ENCODE measurements around the gene FOXO3. TPM values are rescaled to one million over a fixed set of nuclear protein-coding genes. Genes with fewer than 3 reads are reported as not detected.

The FOXO3 gene
- total and polyA plus RNA-seq, 3 experiments from 2014 or later, result 14.1 to 31.1 (median 15.0) TPM

GRCh38 chr6:108690326-108691049, 129.8 kb downstream of the FOXO3 start:
- DNase-seq, result no peak
- H3K27ac ChIP-seq (ENCODE audit: low read depth, low read length), result no peak overlapping the region
- Mint-ChIP-seq H3K4me1 (peaks cover 6 to 12% (median 8%) of the 10 kb centered on the region in 3 donors), H3K27me3 (peaks cover 0 to 1% of the 10 kb centered on the region in 2 donors), H3K4me3 (no peak overlapping the region), H3K9me3 (no peaks in the 10 kb centered on the region), H3K36me3 (peaks cover 6 to 27% (median 11%) of the 10 kb centered on the region in 3 donors), H3K27ac (peak overlapping the region in 4 of 8 donors; percentile 19 to 73 (median 38))
- ChIA-PET POLR2A (no interaction called here), CTCF (interaction anchor here (1.2 kb wide), 1 partner anchor 19 kb away, joined by 3 read pairs; no protein-coding TSS in a partner anchor)
- no peaks in the 10 kb centered on the region for H3K27me3 ChIP-seq (ENCODE audit: insufficient read depth, low read length, poor library complexity, severe bottlenecking)
- H3K4me1 ChIP-seq (ENCODE audit: insufficient read depth, low read length), result no peaks in the 10 kb centered on the region
- H3K4me3 ChIP-seq (ENCODE audit: low read length), result no peak overlapping the region
- no peaks in the 10 kb centered on the region for H3K9me3 ChIP-seq (ENCODE audit: low read length)
- H3K36me3 ChIP-seq (ENCODE audit: insufficient read depth, low read length), result peaks cover 5% of the 10 kb centered on the region

DNA sequence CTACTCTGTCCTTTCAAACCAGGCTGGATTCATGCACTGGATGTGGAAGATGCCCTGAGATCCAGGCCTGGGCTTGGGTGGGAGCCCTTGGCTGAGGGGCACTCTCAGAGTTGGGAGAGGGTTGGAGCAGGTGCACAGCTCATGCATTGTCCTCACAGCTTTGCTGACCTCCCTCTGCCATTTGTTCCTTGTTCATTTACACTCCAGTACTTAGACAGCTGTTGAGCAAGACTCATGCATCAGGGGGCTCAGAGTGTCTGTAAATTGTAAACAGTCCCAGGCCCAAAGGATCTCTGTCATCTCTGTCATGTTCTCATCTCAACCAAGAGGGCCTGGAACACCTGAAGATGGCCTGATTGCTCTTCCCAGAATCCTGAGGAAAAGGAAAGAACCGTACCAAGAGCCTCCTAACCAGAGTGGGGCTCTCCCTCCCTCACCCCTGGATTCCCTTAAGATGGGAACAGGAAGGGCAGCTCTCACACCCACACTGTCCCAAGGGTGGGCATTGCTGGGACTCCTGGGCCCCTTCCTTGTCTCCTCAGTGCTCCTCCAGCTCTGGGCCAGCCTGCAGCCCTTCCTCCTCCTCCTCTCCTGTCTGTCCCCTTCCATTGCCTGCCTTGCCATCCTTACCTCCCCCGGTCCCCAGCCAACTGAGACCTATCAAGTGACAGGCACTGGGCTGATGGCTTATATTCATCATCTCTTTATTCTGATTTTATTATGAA, 132.9 kb downstream of the FOXO3 start:
- H3K4me3 ChIP-seq (ENCODE audit: low read length), result no peak overlapping the region
- CTCF ChIA-PET, result no interaction called here

DNA sequence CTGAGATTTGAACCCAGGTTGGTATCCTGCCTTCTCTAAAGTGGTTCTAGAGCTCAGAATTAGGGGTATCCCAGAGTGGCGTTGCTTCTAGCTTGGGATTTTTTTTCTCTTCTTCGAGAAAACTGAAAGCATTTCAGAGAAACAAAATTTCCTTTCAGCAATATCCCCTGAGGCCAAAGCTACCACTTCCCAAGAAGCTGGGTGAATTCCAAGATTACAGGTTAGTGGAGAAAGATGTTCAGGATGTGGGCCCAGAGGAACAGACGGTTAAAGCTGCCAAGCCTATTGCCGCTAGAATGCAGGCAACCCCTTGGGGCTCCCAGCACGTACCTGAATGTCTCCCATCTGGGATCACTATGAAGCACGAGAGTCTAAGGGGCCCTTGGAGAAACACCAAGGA, 134.1 kb downstream of the FOXO3 start:
- Histone ChIP-seq H3K27me3 (ENCODE audit: insufficient read depth, low read length, poor library complexity, severe bottlenecking) (no peaks in the 10 kb centered on the region), H3K27ac (ENCODE audit: low read depth, low read length) (no peak overlapping the region), H3K4me3 (ENCODE audit: low read length) (no peak overlapping the region), H3K9me3 (ENCODE audit: low read length) (no peaks in the 10 kb centered on the region), H3K4me1 (ENCODE audit: insufficient read depth, low read length) (no peaks in the 10 kb centered on the region), H3K36me3 (ENCODE audit: insufficient read depth, low read length) (no peaks in the 10 kb centered on the region)
- H3K4me1 Mint-ChIP-seq, result peaks cover 0 to 5% (median 0%) of the 10 kb centered on the region in 3 donors
- H3K4me3 Mint-ChIP-seq, result no peak overlapping the region
- DNase-seq, result no peak
- H3K36me3 Mint-ChIP-seq, result peaks cover 2 to 9% (median 4%) of the 10 kb centered on the region in 3 donors
- no peak overlapping the region for H3K27ac Mint-ChIP-seq
- CTCF ChIA-PET, result no interaction called here
- H3K9me3 Mint-ChIP-seq, result no peaks in the 10 kb centered on the region
- POLR2A ChIA-PET, result no interaction called here
- peaks cover 0 to 3% of the 10 kb centered on the region in 2 donors for H3K27me3 Mint-ChIP-seq

More for the DNA sequence above, 132.9 kb downstream of the FOXO3 start:
- Mint-ChIP-seq H3K4me3 (no peak overlapping the region), H3K9me3 (no peaks in the 10 kb centered on the region), H3K36me3 (peaks cover 2 to 9% (median 7%) of the 10 kb centered on the region in 3 donors), H3K27ac (no peak overlapping the region), H3K4me1 (peaks cover 0 to 5% (median 0%) of the 10 kb centered on the region in 3 donors), H3K27me3 (peaks cover 0 to 3% of the 10 kb centered on the region in 2 donors)
- POLR2A ChIA-PET, result no interaction called here
- Histone ChIP-seq H3K27ac (ENCODE audit: low read depth, low read length) (no peak overlapping the region), H3K27me3 (ENCODE audit: insufficient read depth, low read length, poor library complexity, severe bottlenecking) (no peaks in the 10 kb centered on the region), H3K9me3 (ENCODE audit: low read length) (no peaks in the 10 kb centered on the region), H3K4me1 (ENCODE audit: insufficient read depth, low read length) (no peaks in the 10 kb centered on the region), H3K36me3 (ENCODE audit: insufficient read depth, low read length) (no peaks in the 10 kb centered on the region)
- no peak for DNase-seq

DNA sequence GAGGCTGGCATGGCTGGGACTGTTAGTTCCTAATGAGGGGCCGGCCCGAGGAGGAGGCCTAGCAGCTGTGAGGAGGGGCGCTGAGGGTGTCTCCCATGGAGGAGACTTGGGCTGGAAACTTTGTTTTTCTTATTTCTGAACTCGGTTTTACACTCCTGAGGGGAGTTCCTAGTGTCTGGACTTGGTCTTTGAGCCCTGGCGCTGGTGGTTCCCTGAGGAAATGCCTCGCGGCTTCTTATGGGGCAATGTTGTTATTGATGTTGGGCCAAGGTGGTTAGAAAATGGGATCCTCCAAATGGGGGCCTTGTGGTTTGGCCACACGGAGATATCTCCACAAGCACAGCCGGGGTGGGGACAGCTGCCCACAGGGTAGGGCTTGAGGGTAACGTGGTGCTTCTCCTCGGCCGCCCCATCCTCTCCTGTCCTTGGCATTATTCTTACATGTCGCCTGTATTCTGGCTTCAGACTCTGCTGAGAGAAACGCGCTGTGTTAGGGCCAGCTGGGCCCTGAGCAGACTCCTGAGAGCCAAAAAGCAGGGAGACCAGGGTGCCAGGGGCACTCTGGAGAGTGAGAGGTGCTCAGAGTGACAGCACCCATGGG, 136.9 kb downstream of the FOXO3 start:
- peaks cover 6% of the 10 kb centered on the region for H3K9me3 ChIP-seq (ENCODE audit: low read length)
- ChIA-PET POLR2A (no interaction called here), CTCF (no interaction called here)
- no peak for DNase-seq
- Mint-ChIP-seq H3K27me3 (peaks cover 0 to 3% of the 10 kb centered on the region in 2 donors), H3K9me3 (peaks cover 12 to 24% (median 14%) of the 10 kb centered on the region in 5 donors), H3K27ac (no peak overlapping the region), H3K4me3 (no peak overlapping the region), H3K36me3 (peaks cover 3 to 33% (median 10%) of the 10 kb centered on the region in 3 donors), H3K4me1 (no peaks in the 10 kb centered on the region)
- no peaks in the 10 kb centered on the region for H3K27me3 ChIP-seq (ENCODE audit: insufficient read depth, low read length, poor library complexity, severe bottlenecking)
- H3K4me1 ChIP-seq (ENCODE audit: insufficient read depth, low read length), result no peaks in the 10 kb centered on the region
- H3K36me3 ChIP-seq (ENCODE audit: insufficient read depth, low read length), result no peaks in the 10 kb centered on the region
- H3K4me3 ChIP-seq (ENCODE audit: low read length), result no peak overlapping the region
- H3K27ac ChIP-seq (ENCODE audit: low read depth, low read length), result no peak overlapping the region

DNA sequence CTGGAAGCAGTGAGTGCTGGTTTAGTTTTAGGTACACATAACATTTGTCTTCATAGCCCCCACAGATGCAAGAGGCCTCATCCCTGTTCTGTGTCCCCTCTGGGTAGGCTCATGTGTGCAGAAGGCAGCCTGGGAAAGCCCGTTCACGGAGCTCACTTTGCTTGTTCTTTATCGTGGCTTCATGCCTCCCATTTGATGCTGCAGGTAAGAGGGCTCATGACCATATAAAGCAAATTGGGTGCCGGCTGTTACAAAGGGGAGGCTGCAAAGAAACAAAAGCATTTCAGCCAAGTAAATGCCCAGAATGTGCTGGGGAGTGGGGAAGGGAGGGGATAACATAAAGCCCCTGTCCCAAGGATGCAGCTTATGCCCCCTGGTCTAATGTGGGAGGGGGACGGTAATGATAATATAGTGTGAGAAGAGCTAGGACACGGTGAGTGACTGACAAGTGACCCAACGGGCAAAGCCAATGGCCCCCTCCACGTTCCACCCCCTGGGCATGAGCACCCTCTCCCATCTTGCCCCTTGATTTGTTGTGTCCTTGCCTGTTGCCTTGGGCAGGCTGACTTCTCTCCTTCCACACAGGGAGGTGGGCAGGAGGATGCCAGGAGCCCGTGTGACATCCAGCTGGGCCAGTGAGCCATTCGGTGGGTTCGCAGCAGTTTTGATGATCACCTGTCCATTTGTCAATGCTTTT, 138.0 kb downstream of the FOXO3 start:
- DNase-seq, result no peak
- Mint-ChIP-seq H3K27ac (no peak overlapping the region), H3K36me3 (peaks cover 3 to 43% (median 13%) of the 10 kb centered on the region in 3 donors), H3K4me3 (no peak overlapping the region), H3K9me3 (peaks cover 16 to 30% (median 22%) of the 10 kb centered on the region in 5 donors), H3K4me1 (no peaks in the 10 kb centered on the region), H3K27me3 (peaks cover 0 to 3% of the 10 kb centered on the region in 2 donors)
- Histone ChIP-seq H3K27me3 (ENCODE audit: insufficient read depth, low read length, poor library complexity, severe bottlenecking) (no peaks in the 10 kb centered on the region), H3K27ac (ENCODE audit: low read depth, low read length) (no peak overlapping the region), H3K36me3 (ENCODE audit: insufficient read depth, low read length) (no peaks in the 10 kb centered on the region), H3K4me3 (ENCODE audit: low read length) (no peak overlapping the region), H3K9me3 (ENCODE audit: low read length) (peaks cover 6% of the 10 kb centered on the region), H3K4me1 (ENCODE audit: insufficient read depth, low read length) (no peaks in the 10 kb centered on the region)
- ChIA-PET POLR2A (no interaction called here), CTCF (no interaction called here)

DNA sequence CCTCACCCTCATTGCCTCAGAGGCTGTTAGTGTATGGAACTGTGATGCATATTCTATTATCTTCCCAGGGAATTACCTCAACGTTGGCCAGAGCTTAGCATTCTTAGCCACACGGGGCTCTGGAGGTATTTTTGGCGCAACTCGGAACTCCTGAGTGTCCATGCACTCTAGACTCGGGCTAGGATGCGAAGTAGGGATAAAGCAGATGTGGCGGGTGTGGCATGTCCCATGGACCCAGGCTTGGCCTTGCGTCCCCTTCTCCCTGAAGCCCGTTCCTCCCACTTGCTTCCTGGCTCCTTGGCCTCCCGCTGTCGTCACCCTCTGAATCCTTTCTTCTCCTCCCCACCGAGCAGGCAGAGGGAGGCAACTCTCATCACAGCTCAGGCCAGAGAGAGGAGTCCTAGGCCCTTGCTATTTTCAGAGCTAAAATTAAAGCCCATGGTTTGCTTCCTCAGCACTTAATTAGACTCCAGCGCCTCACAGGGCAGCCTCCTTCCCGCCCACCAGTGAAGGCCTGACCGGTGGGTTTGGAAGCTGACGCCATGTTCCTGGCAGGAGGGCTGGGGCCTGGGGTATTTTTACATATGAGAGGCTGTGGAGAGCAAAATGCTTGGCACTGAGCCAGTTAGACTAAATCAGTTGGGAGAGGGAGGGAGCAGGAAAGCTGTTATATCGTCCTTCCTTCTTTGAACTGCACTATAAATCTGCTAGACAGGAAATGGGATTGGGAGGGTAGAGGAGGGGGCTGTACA, 138.7 kb downstream of the FOXO3 start:
- Mint-ChIP-seq H3K4me1 (no peaks in the 10 kb centered on the region), H3K27ac (peak overlapping the region in 1 of 8 donors; percentile 43), H3K9me3 (peaks cover 16 to 30% (median 22%) of the 10 kb centered on the region in 5 donors), H3K36me3 (peaks cover 3 to 43% (median 13%) of the 10 kb centered on the region in 3 donors), H3K4me3 (peak overlapping the region in 1 of 7 donors; percentile 9), H3K27me3 (peaks cover 0 to 2% of the 10 kb centered on the region in 2 donors)
- no peaks in the 10 kb centered on the region for H3K27me3 ChIP-seq (ENCODE audit: insufficient read depth, low read length, poor library complexity, severe bottlenecking)
- no peak overlapping the region for H3K27ac ChIP-seq (ENCODE audit: low read depth, low read length)
- ChIA-PET POLR2A (no interaction called here), CTCF (no interaction called here)
- DNase-seq, result no peak
- H3K9me3 ChIP-seq (ENCODE audit: low read length), result peaks cover 6% of the 10 kb centered on the region
- H3K4me1 ChIP-seq (ENCODE audit: insufficient read depth, low read length), result no peaks in the 10 kb centered on the region
- no peaks in the 10 kb centered on the region for H3K36me3 ChIP-seq (ENCODE audit: insufficient read depth, low read length)
- H3K4me3 ChIP-seq (ENCODE audit: low read length), result no peak overlapping the region

- POLR2A ChIA-PET, result no interaction called here
Measured at GRCh38 chr6:108702106-108702851, 141.6 kb downstream of the FOXO3 start.

More at GRCh38 chr6:108702106-108702851, 141.6 kb downstream of the FOXO3 start:
- H3K27me3 ChIP-seq (ENCODE audit: insufficient read depth, low read length, poor library complexity, severe bottlenecking), result no peaks in the 10 kb centered on the region
- DNase-seq, result no peak
- Mint-ChIP-seq H3K36me3 (peaks cover 3 to 34% (median 11%) of the 10 kb centered on the region in 3 donors), H3K27ac (peak overlapping the region in 1 of 8 donors; percentile 67), H3K9me3 (peaks cover 16 to 35% (median 22%) of the 10 kb centered on the region in 5 donors), H3K4me3 (no peak overlapping the region), H3K4me1 (no peaks in the 10 kb centered on the region), H3K27me3 (peaks cover 0 to 2% of the 10 kb centered on the region in 2 donors)
- H3K27ac ChIP-seq (ENCODE audit: low read depth, low read length), result no peak overlapping the region
- CTCF ChIA-PET, result interaction anchor here (1.5 kb wide), 1 partner anchor 11 kb away, joined by 3 read pairs; no protein-coding TSS in a partner anchor
- no peak overlapping the region for H3K4me3 ChIP-seq (ENCODE audit: low read length)
- no peaks in the 10 kb centered on the region for H3K36me3 ChIP-seq (ENCODE audit: insufficient read depth, low read length)
- no peaks in the 10 kb centered on the region for H3K4me1 ChIP-seq (ENCODE audit: insufficient read depth, low read length)
- H3K9me3 ChIP-seq (ENCODE audit: low read length), result peaks cover 6% of the 10 kb centered on the region

All from CD8-positive, alpha-beta memory T cell (primary cell).